HCT116 (cell line): ENCODE measurements around the gene TMEM51. TPM values are rescaled to one million over a fixed set of nuclear protein-coding genes. Genes with fewer than 3 reads are reported as not detected.

Experiments
- ATAC-seq: fragments of 200-7000 bp; cut with Tn5 transposase; 2 replicates; pipeline ENCODE4 v1.9.1; 2020; ENCODE audit warnings: mild to moderate bottlenecking, moderate library complexity
- BruUV-seq: library from RNA; stranded (reverse); fragments of 400-500 nt; replicated peaks from 2 replicates; lab custom pipeline; 2021; lab: Mats Ljungman, UMichigan
- CTCF ChIA-PET: fragments of 300-600 bp; sonication (Branson Sonifier 250); formaldehyde crosslinking; loops from one replicate; lab custom pipeline; 2021; ENCODE audit warnings: antibody characterized with exemption; lab: Charles Lee
- POLR2A ChIA-PET: fragments of 300-600, 350-600 bp; sonication (Branson Sonifier 250); formaldehyde crosslinking; loops from one replicate; lab custom pipeline; 2021; ENCODE audit warnings: antibody characterized with exemption; lab: Charles Lee
- RAD21 ChIA-PET, 2 experiments: fragments of 300-600 bp; sonication (Branson Sonifier 250); formaldehyde crosslinking; loops; one replicate each; lab custom pipeline; 2023; ENCODE audit warnings: low total read pairs in 2 of 2; ENCODE audit not compliant: uncharacterized antibody in 2 of 2, unreplicated experiment in 2 of 2, low non-redundant PET in 1 of 2; lab: Charles Lee
- DNase-seq: peaks from one replicate; pipeline ENCODE4 v3.0.0-alpha.2; 2010; ENCODE audit warnings: low read depth, low spot score
- H2AFZ ChIP-seq: fragments of 200-600 bp; shearing (Covaris generic), sonication (generic); 2 replicates; pipeline ENCODE4 v1.6.1; 2017; ENCODE audit warnings: low read depth, mixed run types, mixed read lengths, antibody characterized with exemption, low read length; ENCODE audit not compliant: poor library complexity, severe bottlenecking
- H3K27ac ChIP-seq: 2 replicates; pipeline ENCODE4 v1.5.1; 2012; ENCODE audit warnings: low read depth, low read length
- H3K27me3 ChIP-seq: fragments of 200-600 bp; sonication (generic); 2 replicates; pipeline ENCODE4 v1.6.1; 2016; ENCODE audit warnings: mixed run types, low read length, mixed read lengths; ENCODE audit not compliant: insufficient read depth
- H3K36me3 ChIP-seq, 2 experiments: fragments of 200-500 bp in 1 of 2; fragments of 200-600 bp in 1 of 2; sonication (Bioruptor generic) in 1 of 2; sonication (generic) in 1 of 2; 2 replicates each; pipeline versions ENCODE4 v1.5.1 to v1.6.1; 2014 to 2016; ENCODE audit warnings: low read length in 2 of 2, inconsistent platforms in 1 of 2, mixed read lengths in 1 of 2, mixed run types in 1 of 2; ENCODE audit not compliant: insufficient read depth in 2 of 2, control insufficient read depth in 1 of 2
- H3K4me1 ChIP-seq, 2 experiments: fragments of 200-600 bp in 1 of 2; sonication (generic) in 1 of 2; 2 replicates each; pipeline versions ENCODE4 v1.5.1 to v1.6.1; 2012 to 2017; ENCODE audit warnings: low read length in 2 of 2, inconsistent platforms in 1 of 2, mild to moderate bottlenecking in 1 of 2, mixed read lengths in 1 of 2, mixed run types in 1 of 2, moderate library complexity in 1 of 2; ENCODE audit not compliant: insufficient read depth in 2 of 2, control insufficient read depth in 1 of 2
- H3K4me2 ChIP-seq: fragments of 200-600 bp; sonication (generic); 2 replicates; pipeline ENCODE4 v1.6.1; 2017; ENCODE audit warnings: mixed run types, low read length, mixed read lengths
- H3K4me3 ChIP-seq, 2 experiments: fragments of 200-600 bp in 1 of 2; sonication (generic) in 1 of 2; replicated peaks in 1 of 2; 2 replicates each; pipeline ENCODE4 v1.5.1; 2011 to 2016; ENCODE audit warnings: low read length in 2 of 2, control low read depth in 1 of 2, low read depth in 1 of 2, mild to moderate bottlenecking in 1 of 2, mixed read lengths in 1 of 2, mixed run types in 1 of 2
- H3K79me2 ChIP-seq: fragments of 200-600 bp; sonication (generic); 2 replicates; pipeline ENCODE4 v1.6.1; 2017; ENCODE audit warnings: mild to moderate bottlenecking, mixed run types, low read length, moderate library complexity, mixed read lengths; ENCODE audit not compliant: insufficient read depth
- H3K9ac ChIP-seq: fragments of 200-600 bp; sonication (generic); 2 replicates; pipeline ENCODE4 v1.6.1; 2016; ENCODE audit warnings: low read length, mixed read lengths
- H3K9me2 ChIP-seq: fragments of 200-600 bp; sonication (generic), shearing (Covaris generic); 2 replicates; pipeline ENCODE4 v1.6.1; 2017; ENCODE audit warnings: mixed run types, mild to moderate bottlenecking, moderate library complexity; ENCODE audit not compliant: insufficient read depth
- H3K9me3 ChIP-seq, 2 experiments: fragments of 200-500 bp in 1 of 2; fragments of 200-600 bp in 1 of 2; sonication (Bioruptor generic) in 1 of 2; sonication (generic) in 1 of 2; 2 replicates each; pipeline ENCODE4 v1.6.1; 2014 to 2017; ENCODE audit warnings: low read length in 2 of 2, mixed read lengths in 2 of 2, inconsistent platforms in 1 of 2, low read depth in 1 of 2, mild to moderate bottlenecking in 1 of 2, mixed run types in 1 of 2, moderate library complexity in 1 of 2; ENCODE audit not compliant: control insufficient read depth in 1 of 2, insufficient read depth in 1 of 2
- H4K20me1 ChIP-seq: fragments of 200-600 bp; sonication (generic), shearing (Covaris generic); 2 replicates; pipeline ENCODE4 v1.6.1; 2017; ENCODE audit warnings: mixed run types, mild to moderate bottlenecking, moderate library complexity; ENCODE audit not compliant: insufficient read depth
- JUND ChIP-seq: IDR thresholded peaks from 2 replicates; pipeline ENCODE4 v1.6.1; 2012
- POLR2AphosphoS5 ChIP-seq: IDR thresholded peaks from 2 replicates; pipeline ENCODE4 v1.6.1; 2011; ENCODE audit warnings: mild to moderate bottlenecking, low read depth, low read length, moderate library complexity
- YY1 ChIP-seq: IDR thresholded peaks from 2 replicates; pipeline ENCODE4 v1.6.1; 2011; ENCODE audit warnings: low read length, low read depth, moderate library complexity, mild to moderate bottlenecking; ENCODE audit not compliant: insufficient replicate concordance; ENCODE audit errors: extremely low read depth
- ZFX ChIP-seq: fragments of 450-650 bp; IDR thresholded peaks from 2 replicates; pipeline ENCODE4 v1.6.1; 2017
- ZNF274 ChIP-seq: fragments of 200-500 bp; sonication (Bioruptor generic); IDR thresholded peaks from 2 replicates; pipeline ENCODE4 v1.6.1; 2014; ENCODE audit warnings: mild to moderate bottlenecking, low read depth, low read length, inconsistent platforms
- intact Hi-C: fragments of 100-400 bp; cut with micrococcal nuclease; formaldehyde crosslinking; loops from 2 replicates; pipeline ENCODE4 v1.10.0; 2022
- total RNA-seq: library from RNA; stranded (reverse); gene quantifications from one replicate; pipeline ENCODE4 v1.2.1, GENCODE V29; 2021; ENCODE audit not compliant: unreplicated experiment
- TF ChIP-seq, protein P1 (sequence below): IDR thresholded peaks from 2 replicates; pipeline ENCODE4 v1.6.1; 2012; ENCODE audit warnings: low read depth
- TF ChIP-seq, protein P2 (sequence below): IDR thresholded peaks from 2 replicates; pipeline ENCODE4 v1.6.1; 2011; ENCODE audit warnings: mild to moderate bottlenecking, low read length, moderate library complexity; ENCODE audit not compliant: insufficient replicate concordance; ENCODE audit errors: extremely low read depth

Gene TMEM51
- total RNA-seq, 1 experiment from 2014 or later: 16.6 TPM

DNA sequence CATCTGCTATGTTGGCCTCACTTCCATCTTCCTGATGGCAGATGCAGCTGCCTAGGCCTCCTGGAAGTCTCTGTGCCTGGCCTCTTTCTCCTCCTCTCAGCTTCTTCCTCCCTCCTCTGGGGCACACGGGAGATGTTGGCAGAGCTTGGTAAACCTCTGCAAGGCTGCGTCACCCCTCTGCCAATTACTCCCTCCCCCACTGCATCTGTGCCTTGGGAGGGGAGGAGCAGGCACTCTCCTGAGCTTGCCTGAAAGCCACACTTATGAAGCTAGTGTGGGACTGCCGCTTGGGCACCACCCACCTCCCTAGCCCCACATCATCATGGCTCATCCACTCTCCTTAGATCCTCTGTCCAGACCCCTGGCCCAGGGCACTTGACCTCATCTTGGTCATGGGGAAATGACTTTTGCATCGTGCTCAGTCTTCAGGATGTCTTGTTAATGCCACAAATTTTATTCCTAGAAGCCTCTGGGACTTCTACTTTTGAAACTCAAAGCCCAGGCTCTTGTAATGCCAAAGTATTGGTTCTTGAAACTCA lies 7.3 kb upstream of the TMEM51 start:
- H3K9ac ChIP-seq: no peak overlapping the region
- H2AFZ ChIP-seq: no peak overlapping the region
- H3K79me2 ChIP-seq: no peaks in the 10 kb centered on the region
- CTCF ChIA-PET: no interaction called here
- H3K9me3 ChIP-seq: no peaks in the 10 kb centered on the region
- no peaks in the 10 kb centered on the region for H3K27me3 ChIP-seq
- no peak overlapping the region for H3K4me2 ChIP-seq
- DNase-seq: no peak
- H3K9me2 ChIP-seq: no peaks in the 10 kb centered on the region
- TF ChIP-seq ZFX: no peak
- TF ChIP-seq, protein P1, sequence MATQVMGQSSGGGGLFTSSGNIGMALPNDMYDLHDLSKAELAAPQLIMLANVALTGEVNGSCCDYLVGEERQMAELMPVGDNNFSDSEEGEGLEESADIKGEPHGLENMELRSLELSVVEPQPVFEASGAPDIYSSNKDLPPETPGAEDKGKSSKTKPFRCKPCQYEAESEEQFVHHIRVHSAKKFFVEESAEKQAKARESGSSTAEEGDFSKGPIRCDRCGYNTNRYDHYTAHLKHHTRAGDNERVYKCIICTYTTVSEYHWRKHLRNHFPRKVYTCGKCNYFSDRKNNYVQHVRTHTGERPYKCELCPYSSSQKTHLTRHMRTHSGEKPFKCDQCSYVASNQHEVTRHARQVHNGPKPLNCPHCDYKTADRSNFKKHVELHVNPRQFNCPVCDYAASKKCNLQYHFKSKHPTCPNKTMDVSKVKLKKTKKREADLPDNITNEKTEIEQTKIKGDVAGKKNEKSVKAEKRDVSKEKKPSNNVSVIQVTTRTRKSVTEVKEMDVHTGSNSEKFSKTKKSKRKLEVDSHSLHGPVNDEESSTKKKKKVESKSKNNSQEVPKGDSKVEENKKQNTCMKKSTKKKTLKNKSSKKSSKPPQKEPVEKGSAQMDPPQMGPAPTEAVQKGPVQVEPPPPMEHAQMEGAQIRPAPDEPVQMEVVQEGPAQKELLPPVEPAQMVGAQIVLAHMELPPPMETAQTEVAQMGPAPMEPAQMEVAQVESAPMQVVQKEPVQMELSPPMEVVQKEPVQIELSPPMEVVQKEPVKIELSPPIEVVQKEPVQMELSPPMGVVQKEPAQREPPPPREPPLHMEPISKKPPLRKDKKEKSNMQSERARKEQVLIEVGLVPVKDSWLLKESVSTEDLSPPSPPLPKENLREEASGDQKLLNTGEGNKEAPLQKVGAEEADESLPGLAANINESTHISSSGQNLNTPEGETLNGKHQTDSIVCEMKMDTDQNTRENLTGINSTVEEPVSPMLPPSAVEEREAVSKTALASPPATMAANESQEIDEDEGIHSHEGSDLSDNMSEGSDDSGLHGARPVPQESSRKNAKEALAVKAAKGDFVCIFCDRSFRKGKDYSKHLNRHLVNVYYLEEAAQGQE: no peak
- TF ChIP-seq ZNF274: no peak
- no peak for TF ChIP-seq YY1
- no peak for TF ChIP-seq JUND
- TF ChIP-seq, protein P2, sequence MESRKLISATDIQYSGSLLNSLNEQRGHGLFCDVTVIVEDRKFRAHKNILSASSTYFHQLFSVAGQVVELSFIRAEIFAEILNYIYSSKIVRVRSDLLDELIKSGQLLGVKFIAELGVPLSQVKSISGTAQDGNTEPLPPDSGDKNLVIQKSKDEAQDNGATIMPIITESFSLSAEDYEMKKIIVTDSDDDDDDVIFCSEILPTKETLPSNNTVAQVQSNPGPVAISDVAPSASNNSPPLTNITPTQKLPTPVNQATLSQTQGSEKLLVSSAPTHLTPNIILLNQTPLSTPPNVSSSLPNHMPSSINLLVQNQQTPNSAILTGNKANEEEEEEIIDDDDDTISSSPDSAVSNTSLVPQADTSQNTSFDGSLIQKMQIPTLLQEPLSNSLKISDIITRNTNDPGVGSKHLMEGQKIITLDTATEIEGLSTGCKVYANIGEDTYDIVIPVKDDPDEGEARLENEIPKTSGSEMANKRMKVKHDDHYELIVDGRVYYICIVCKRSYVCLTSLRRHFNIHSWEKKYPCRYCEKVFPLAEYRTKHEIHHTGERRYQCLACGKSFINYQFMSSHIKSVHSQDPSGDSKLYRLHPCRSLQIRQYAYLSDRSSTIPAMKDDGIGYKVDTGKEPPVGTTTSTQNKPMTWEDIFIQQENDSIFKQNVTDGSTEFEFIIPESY: no peak
- no peak for TF ChIP-seq POLR2AphosphoS5
- no peak for ATAC-seq
- no peak overlapping the region for H3K4me3 ChIP-seq
- RAD21 ChIA-PET: no interaction called here
- no peak overlapping the region for H3K27ac ChIP-seq
- peaks cover 9 to 18% of the 10 kb centered on the region in 2 experiments for H3K4me1 ChIP-seq
- no peaks in the 10 kb centered on the region for H4K20me1 ChIP-seq
- POLR2A ChIA-PET: no interaction called here
- intact Hi-C loops: no loop called here
- H3K36me3 ChIP-seq: no peaks in the 10 kb centered on the region
- no TSS peak for BruUV-seq
